CD4-positive, alpha-beta T cell treated with Interleukin-6 for 4 hours (primary cell): Measurements from ENCODE around the gene AKT1S1.

Experiments
- DNase-seq: peaks from one replicate; pipeline ENCODE4 v3.0.0-alpha.2; 2020; ENCODE audit warnings: mixed read lengths

The AKT1S1 gene

GRCh38 chr19:49866933-49867782 is 10.0 kb downstream of the AKT1S1 start, which contains the start of gene PNKP:
TSS of gene PNKP (minus strand) at chr19:49867576. CDS start at chr19:49867204, 372 bp downstream.
- peak; percentile 91 for DNase-seq

- no peak for DNase-seq
Observed at GRCh38 chr19:49864890-49865289, 12.3 kb downstream of the AKT1S1 start.

GRCh38 chr19:49863935-49864320 is 13.2 kb downstream of the AKT1S1 start:
- DNase-seq, result no peak

GRCh38 chr19:49863254-49863934 is 13.8 kb downstream of the AKT1S1 start:
- DNase-seq, result no peak

- no peak for DNase-seq
Observed at GRCh38 chr19:49862391-49863253, 14.5 kb downstream of the AKT1S1 start.

GRCh38 chr19:49861541-49862378 is 15.4 kb downstream of the AKT1S1 start:
- no peak for DNase-seq

- DNase-seq, result no peak
Observed at GRCh38 chr19:49861107-49861506, 16.0 kb downstream of the AKT1S1 start.

- no peak for DNase-seq
Observed at GRCh38 chr19:49860336-49861102, 16.6 kb downstream of the AKT1S1 start.

GRCh38 chr19:49859682-49860335 is 17.3 kb downstream of the AKT1S1 start:
- DNase-seq, result peak; percentile 1

GRCh38 chr19:49858088-49858985 is 18.8 kb downstream of the AKT1S1 start:
- peak; percentile 2 for DNase-seq

- DNase-seq, result no peak
Observed at GRCh38 chr19:49857838-49858087, 19.4 kb downstream of the AKT1S1 start.

- peak; percentile 1 for DNase-seq
Observed at GRCh38 chr19:49857061-49857837, 19.9 kb downstream of the AKT1S1 start.

GRCh38 chr19:49856574-49857021 is 20.6 kb downstream of the AKT1S1 start:
- DNase-seq, result peak; percentile 1

GRCh38 chr19:49855676-49856573 is 21.2 kb downstream of the AKT1S1 start:
- peak; percentile 4 for DNase-seq

GRCh38 chr19:49855277-49855675 is 21.9 kb downstream of the AKT1S1 start:
- DNase-seq, result peak; percentile 2

- peak; percentile 2 for DNase-seq
Observed at GRCh38 chr19:49854378-49855263, 22.5 kb downstream of the AKT1S1 start.

- DNase-seq, result peak; percentile 0
Observed at GRCh38 chr19:49853852-49854377, 23.2 kb downstream of the AKT1S1 start.
